IMR-90 (cell line): Measurements from ENCODE around the gene TBC1D30. TPM values are rescaled to one million over a fixed set of nuclear protein-coding genes. Genes with fewer than 3 reads are reported as not detected.

Experiments
- ATAC-seq: fragments of 200-7000 bp; cut with Tn5 transposase; 2 replicates; pipeline ENCODE4 v1.9.1; 2020; ENCODE audit warnings: low read depth, mild to moderate bottlenecking, moderate library complexity
- BruUV-seq: library from RNA; stranded (reverse); fragments of 400-500 nt; replicated peaks from 2 replicates; lab custom pipeline; 2021; lab: Mats Ljungman, UMichigan
- CTCF ChIA-PET: fragments of 300-600 bp; formaldehyde crosslinking; extraction: SDS; loops from one replicate; lab custom pipeline; 2021; ENCODE audit warnings: antibody characterized with exemption; lab: Yijun Ruan, JAX
- POLR2A ChIA-PET: fragments of 300-600 bp; sonication (Branson Sonifier 250); formaldehyde crosslinking; loops from one replicate; lab custom pipeline; 2022; ENCODE audit warnings: antibody characterized with exemption; ENCODE audit not compliant: unreplicated experiment; lab: Charles Lee
- DNase-seq: peaks from one replicate; pipeline ENCODE4 v3.0.0; 2013
- H2AFZ ChIP-seq: replicated peaks from 2 replicates; pipeline ENCODE3; 2013; ENCODE audit warnings: low read length, mild to moderate bottlenecking; ENCODE audit not compliant: poor library complexity
- H2AK5ac ChIP-seq: 2 replicates; pipeline ENCODE4 v1.6.1; 2013; ENCODE audit warnings: low read depth, low read length, inconsistent platforms
- H2AK9ac ChIP-seq: replicated peaks from 2 replicates; pipeline ENCODE3; 2013; ENCODE audit warnings: mild to moderate bottlenecking, low read depth, low read length, moderate library complexity; ENCODE audit not compliant: poor library complexity
- H2BK120ac ChIP-seq: 2 replicates; pipeline ENCODE4 v1.6.1; 2013; ENCODE audit warnings: low read depth, low read length, inconsistent platforms
- H2BK15ac ChIP-seq: 3 replicates; pipeline ENCODE4 v1.6.1; 2013; ENCODE audit warnings: low read depth, low read length, inconsistent platforms
- H2BK20ac ChIP-seq: 2 replicates; pipeline ENCODE4 v1.6.1; 2013; ENCODE audit warnings: low read depth, mild to moderate bottlenecking, inconsistent platforms, low read length, moderate library complexity
- H2BK5ac ChIP-seq: 2 replicates; pipeline ENCODE4 v1.6.1; 2013; ENCODE audit warnings: mild to moderate bottlenecking, low read depth, low read length, inconsistent platforms; ENCODE audit not compliant: poor library complexity, severe bottlenecking
- H3K14ac ChIP-seq: replicated peaks from 2 replicates; pipeline ENCODE4 v1.6.1; 2013; ENCODE audit warnings: low read depth, low read length, inconsistent platforms
- H3K18ac ChIP-seq: 2 replicates; pipeline ENCODE4 v1.6.1; 2013; ENCODE audit warnings: low read depth, low read length, control low read depth
- H3K23ac ChIP-seq: 2 replicates; pipeline ENCODE4 v1.6.1; 2013; ENCODE audit warnings: low read depth, low read length, inconsistent platforms
- H3K27ac ChIP-seq: 2 replicates; pipeline ENCODE4 v1.5.1; 2013; ENCODE audit warnings: mild to moderate bottlenecking, control low read depth, low read length; ENCODE audit not compliant: insufficient read depth
- H3K27me3 ChIP-seq: 2 replicates; pipeline ENCODE4 v1.6.1; 2013; ENCODE audit warnings: low read length; ENCODE audit not compliant: control insufficient read depth, insufficient read depth
- H3K36me3 ChIP-seq: 2 replicates; pipeline ENCODE4 v1.6.1; 2013; ENCODE audit warnings: low read length, mixed read lengths; ENCODE audit not compliant: control insufficient read depth, insufficient read depth
- H3K4ac ChIP-seq: 2 replicates; pipeline ENCODE4 v1.6.1; 2013; ENCODE audit warnings: low read depth, low read length, inconsistent platforms
- H3K4me1 ChIP-seq: 2 replicates; pipeline ENCODE4 v1.6.1; 2013; ENCODE audit warnings: low read length, mixed read lengths; ENCODE audit not compliant: control insufficient read depth, insufficient read depth
- H3K4me2 ChIP-seq: 2 replicates; pipeline ENCODE4 v1.6.1; 2013; ENCODE audit warnings: low read depth, mild to moderate bottlenecking, control low read depth, low read length, moderate library complexity
- H3K4me3 ChIP-seq: 2 replicates; pipeline ENCODE4 v1.5.1; 2013; ENCODE audit warnings: low read depth, mild to moderate bottlenecking, control low read depth, low read length, moderate library complexity; ENCODE audit not compliant: insufficient read depth
- H3K56ac ChIP-seq: 2 replicates; pipeline ENCODE4 v1.6.1; 2013; ENCODE audit warnings: low read length, inconsistent platforms; ENCODE audit not compliant: insufficient read depth; ENCODE audit errors: extremely low read depth
- H3K79me1 ChIP-seq, 2 experiments: 2 replicates each; pipeline ENCODE4 v1.6.1; 2013; ENCODE audit warnings: low read length in 2 of 2, inconsistent platforms in 1 of 2, low read depth in 1 of 2
- H3K9ac ChIP-seq: 2 replicates; pipeline ENCODE4 v1.6.1; 2013; ENCODE audit warnings: low read depth, low read length, control low read depth
- H3K9me1 ChIP-seq: 2 replicates; pipeline ENCODE4 v1.6.1; 2013; ENCODE audit warnings: low read length, inconsistent platforms; ENCODE audit not compliant: insufficient read depth
- H3K9me3 ChIP-seq: 2 replicates; pipeline ENCODE4 v1.6.1; 2013; ENCODE audit warnings: low read length; ENCODE audit not compliant: control insufficient read depth, insufficient read depth
- H4K20me1 ChIP-seq: 2 replicates; pipeline ENCODE4 v1.6.1; 2013; ENCODE audit warnings: low read length, inconsistent platforms; ENCODE audit not compliant: insufficient read depth
- H4K5ac ChIP-seq: 2 replicates; pipeline ENCODE4 v1.6.1; 2013; ENCODE audit warnings: mild to moderate bottlenecking, low read depth, low read length, control low read depth
- H4K8ac ChIP-seq, 2 experiments: 2 replicates each; pipeline ENCODE4 v1.6.1; 2013; ENCODE audit warnings: low read depth in 2 of 2, low read length in 2 of 2, control low read depth in 1 of 2, inconsistent platforms in 1 of 2
- H4K91ac ChIP-seq: 2 replicates; pipeline ENCODE4 v1.6.1; 2013; ENCODE audit warnings: low read depth, low read length, inconsistent platforms; ENCODE audit not compliant: insufficient read depth
- BHLHE40 ChIP-seq: fragments of 150-350 bp; IDR thresholded peaks from 2 replicates; pipeline ENCODE4 v1.6.1; 2016; ENCODE audit warnings: mild to moderate bottlenecking, low read depth, low read length
- CTCF ChIP-seq: conservative IDR thresholded peaks from 2 replicates; pipeline ENCODE4 v1.5.1; 2012; ENCODE audit warnings: mild to moderate bottlenecking, low read depth, low read length, improper control_type of control experiment
- FOS ChIP-seq: fragments of 150-350 bp; IDR thresholded peaks from 2 replicates; pipeline ENCODE4 v1.6.1; 2016; ENCODE audit warnings: low read depth, low read length
- MAFK ChIP-seq: IDR thresholded peaks from 2 replicates; pipeline ENCODE4 v1.6.1; 2012; ENCODE audit warnings: low read depth, low read length, improper control_type of control experiment
- MAZ ChIP-seq: IDR thresholded peaks from 2 replicates; pipeline ENCODE4 v1.6.1; 2012; ENCODE audit warnings: low read depth, mild to moderate bottlenecking, low read length, improper control_type of control experiment, moderate library complexity, borderline replicate concordance
- MXI1 ChIP-seq: IDR thresholded peaks from 2 replicates; pipeline ENCODE4 v1.6.1; 2012; ENCODE audit warnings: low read depth, mild to moderate bottlenecking, low read length, moderate library complexity, borderline replicate concordance
- NFE2L2 ChIP-seq: fragments of 150-350 bp; IDR thresholded peaks from 2 replicates; pipeline ENCODE4 v1.6.1; 2016; ENCODE audit warnings: low read depth, mild to moderate bottlenecking, low read length
- RAD21 ChIP-seq: IDR thresholded peaks from 2 replicates; pipeline ENCODE4 v1.6.1; 2012; ENCODE audit warnings: low read length, improper control_type of control experiment
- RCOR1 ChIP-seq: IDR thresholded peaks from 2 replicates; pipeline ENCODE4 v1.6.1; 2012; ENCODE audit warnings: mild to moderate bottlenecking, low read length, improper control_type of control experiment; ENCODE audit not compliant: insufficient replicate concordance
- RFX5 ChIP-seq: IDR thresholded peaks from 2 replicates; pipeline ENCODE4 v1.8.0; 2012; ENCODE audit warnings: low read depth, mild to moderate bottlenecking, low read length, moderate library complexity
- SMC3 ChIP-seq: fragments of 150-350 bp; IDR thresholded peaks from 2 replicates; pipeline ENCODE4 v1.6.1; 2016; ENCODE audit warnings: low read depth, mild to moderate bottlenecking, antibody characterized with exemption, low read length, moderate library complexity
- dilution Hi-C: fragments of 300-500 bp; cut with HindIII; formaldehyde crosslinking; loops from one replicate; pipeline ENCODE4 v1.14.3; 2018; ENCODE audit warnings: low sequenced_read_pairs; ENCODE audit not compliant: unreplicated experiment
- in situ Hi-C: fragments of 300-500 bp; cut with MboI; formaldehyde crosslinking; loops from 3 replicates; pipeline ENCODE4 v1.14.3; 2019; ENCODE audit warnings: low sequenced_read_pairs, inconsistent platforms, mixed read lengths
- intact Hi-C: fragments of 100-400 bp; cut with micrococcal nuclease; formaldehyde crosslinking; loops from 2 replicates; pipeline ENCODE4 v1.10.0; 2022
- polyA plus RNA-seq, 3 experiments: library from polyadenylated mRNA; depleted of rRNA; stranded (reverse); fragments of >200 nt; gene quantifications; 2 replicates each; pipeline ENCODE4 v1.2.3, GENCODE V29; 2012; ENCODE audit warnings: low replicate concordance in 1 of 3
- total RNA-seq: library from RNA; depleted of rRNA; stranded (reverse); fragments of >200 nt; gene quantifications from 2 replicates; pipeline ENCODE4 v1.2.3, GENCODE V29; 2012

TBC1D30 gene
- total and polyA plus RNA-seq, 2 of the 4 experiments (the other 2 are of a cell fraction), result 0.18 to 0.24 TPM

GRCh38 chr12:64923536-64923935 is 99.1 kb downstream of the TBC1D30 start:
- Histone ChIP-seq H3K56ac (no peak overlapping the region), H3K4me1 (no peaks in the 10 kb centered on the region), H3K27ac (no peak overlapping the region), H4K5ac (no peak overlapping the region), H2AK9ac (no peak overlapping the region), H3K4ac (no peak overlapping the region), H3K4me2 (no peak overlapping the region), H4K8ac (no peak overlapping the region), H3K9ac (no peak overlapping the region), H3K27me3 (peaks cover 15% of the 10 kb centered on the region), H4K20me1 (no peaks in the 10 kb centered on the region), H4K91ac (no peak overlapping the region), H2BK120ac (no peak overlapping the region), H2BK5ac (no peak overlapping the region), H2BK20ac (no peak overlapping the region), H2AFZ (no peak overlapping the region), H3K36me3 (no peaks in the 10 kb centered on the region), H3K9me3 (no peaks in the 10 kb centered on the region), H2BK15ac (no peak overlapping the region), H3K23ac (no peak overlapping the region), H3K18ac (no peak overlapping the region), H3K79me1 (no peaks in the 10 kb centered on the region), H3K9me1 (no peaks in the 10 kb centered on the region), H3K14ac (no peak overlapping the region), H3K4me3 (no peak overlapping the region), H2AK5ac (no peak overlapping the region)
- no peak for TF ChIP-seq RAD21
- TF ChIP-seq RFX5, result no peak
- no peak for TF ChIP-seq CTCF
- no peak for TF ChIP-seq MAZ
- TF ChIP-seq SMC3, result no peak
- TF ChIP-seq FOS, result no peak
- no peak for TF ChIP-seq MAFK
- TF ChIP-seq RCOR1, result no peak
- TF ChIP-seq MXI1, result no peak
- TF ChIP-seq NFE2L2, result no peak
- no peak for TF ChIP-seq BHLHE40
- BruUV-seq, result no TSS peak
- POLR2A ChIA-PET, result no interaction called here
- DNase-seq (no peak), ATAC-seq (no peak)
- CTCF ChIA-PET, result no interaction called here
- dilution Hi-C loops (no loop called here), in situ Hi-C loops (loop anchor here (25.0 kb wide), 1 partner anchor 789 kb away; no protein-coding TSS in a partner anchor), intact Hi-C loops (no loop called here)
